GM12878 (cell line): ENCODE data around the gene KLHL2. TPM values are rescaled to one million over a fixed set of nuclear protein-coding genes. Genes with fewer than 3 reads are reported as not detected.

Experiments
- ATAC-seq: fragments of 200-7000 bp; cut with Tn5 transposase; 3 replicates; pipeline ENCODE4 v1.9.1; 2020; ENCODE audit warnings: mild to moderate bottlenecking, moderate library complexity
- BruUV-seq: library from RNA; stranded (reverse); fragments of 400-500 nt; replicated peaks from 2 replicates; lab custom pipeline; 2021; lab: Mats Ljungman, UMichigan
- CTCF ChIA-PET: fragments of 300-600 bp; sonication (Branson Sonifier 250); formaldehyde crosslinking; extraction: SDS; loops from one replicate; lab custom pipeline; 2021; ENCODE audit warnings: inconsistent platforms; lab: Yijun Ruan, JAX
- POLR2A ChIA-PET: fragments of 350-600 bp; formaldehyde crosslinking; extraction: SDS; loops from one replicate; lab custom pipeline; 2021; ENCODE audit warnings: inconsistent platforms; lab: Charles Lee
- RAD21 ChIA-PET: fragments of 300-600 bp; sonication (Branson Sonifier 250); formaldehyde crosslinking; loops from one replicate; lab custom pipeline; 2023; ENCODE audit warnings: antibody characterized with exemption; ENCODE audit not compliant: unreplicated experiment; lab: Charles Lee
- SMC1A ChIA-PET: fragments of 300-600 bp; sonication (Branson Sonifier 250); formaldehyde crosslinking; loops from one replicate; lab custom pipeline; 2023; ENCODE audit not compliant: unreplicated experiment, uncharacterized antibody; lab: Charles Lee
- DNase-seq: peaks from one replicate; pipeline ENCODE4 v3.0.0-alpha.2; 2011; ENCODE audit warnings: low read depth, low spot score
- FAIRE-seq: peaks from 3 replicates; lab custom pipeline; 2011; peaks lifted over from hg19 to GRCh38; lab: Jason Lieb, UNC
- H2AFZ ChIP-seq: 2 replicates; pipeline ENCODE4 v1.6.0; 2011; ENCODE audit warnings: low read depth, low read length, control low read depth; ENCODE audit not compliant: control insufficient read depth
- H3K27ac ChIP-seq: 2 replicates; pipeline ENCODE4 v1.5.1; 2011; ENCODE audit warnings: control low read depth; ENCODE audit not compliant: control insufficient read depth, insufficient read depth
- H3K27me3 ChIP-seq, 2 experiments: replicated peaks in 1 of 2; 2 replicates each; pipeline versions ENCODE4 v1.6.0 to v1.6.1; 2011; ENCODE audit warnings: low read length in 1 of 2; ENCODE audit not compliant: control insufficient read depth in 2 of 2, insufficient read depth in 2 of 2
- H3K36me3 ChIP-seq, 2 experiments: 2 replicates each; pipeline ENCODE4 v1.5.1; 2011; ENCODE audit warnings: low read length in 1 of 2; ENCODE audit not compliant: control insufficient read depth in 2 of 2, insufficient read depth in 2 of 2
- H3K4me1 ChIP-seq: 2 replicates; pipeline ENCODE4 v1.6.1; 2011; ENCODE audit warnings: mild to moderate bottlenecking, low read length, moderate library complexity, mixed read lengths; ENCODE audit not compliant: control insufficient read depth, insufficient read depth
- H3K4me2 ChIP-seq: 2 replicates; pipeline ENCODE4 v1.6.0; 2011; ENCODE audit warnings: control low read depth; ENCODE audit not compliant: control insufficient read depth, insufficient read depth
- H3K4me3 ChIP-seq: fragments of 200-600 bp; sonication (generic); 2 replicates; pipeline ENCODE4 v1.5.1; 2016
- H3K79me2 ChIP-seq: 2 replicates; pipeline ENCODE4 v1.6.0; 2011; ENCODE audit warnings: low read length; ENCODE audit not compliant: control insufficient read depth, insufficient read depth
- H3K9ac ChIP-seq: 2 replicates; pipeline ENCODE4 v1.8.0; 2011; ENCODE audit warnings: low read length, control low read depth, mixed read lengths; ENCODE audit not compliant: control insufficient read depth, insufficient read depth
- H3K9me3 ChIP-seq: replicated peaks from 3 replicates; pipeline ENCODE4 v1.5.1; 2011; ENCODE audit warnings: mild to moderate bottlenecking, low read length; ENCODE audit not compliant: control insufficient read depth, insufficient read depth
- H4K20me1 ChIP-seq: 2 replicates; pipeline ENCODE4 v1.6.0; 2011; ENCODE audit not compliant: control insufficient read depth, insufficient read depth
- IKZF1 ChIP-seq: fragments of 450-650 bp; conservative IDR thresholded peaks from 2 replicates; pipeline ENCODE4 v1.6.1; 2017; ENCODE audit warnings: antibody characterized with exemption, mild to moderate bottlenecking
- SKIL ChIP-seq: fragments of 450-650 bp; IDR thresholded peaks from 2 replicates; pipeline ENCODE4 v1.6.1; 2017; ENCODE audit warnings: mild to moderate bottlenecking, low read depth, inconsistent platforms; ENCODE audit not compliant: poor library complexity, severe bottlenecking
- SPI1 ChIP-seq: IDR thresholded peaks from 2 replicates; pipeline ENCODE4 v1.6.1; 2011; ENCODE audit warnings: low read depth, mild to moderate bottlenecking, low read length, moderate library complexity, borderline replicate concordance; ENCODE audit not compliant: insufficient read depth
- WGBS: methylation state at CpG from one replicate; pipeline ENCODE4 v1.1.6; 2016; ENCODE audit warnings: low lambda C conversion rate; ENCODE audit not compliant: insufficient replicate concordance, insufficient coverage; ENCODE audit errors: missing lambda C conversion rate; 5-methylcytosine and 5-hydroxymethylcytosine counted together
- in situ Hi-C: fragments of 300-500 bp; cut with MboI; formaldehyde crosslinking; loops from 9 replicates; pipeline ENCODE4 v1.14.3; 2018; ENCODE audit warnings: mixed read lengths
- intact Hi-C: fragments of 100-400 bp; cut with micrococcal nuclease; formaldehyde crosslinking; loops from one replicate; pipeline ENCODE4 v1.14.2; 2022; ENCODE audit not compliant: unreplicated experiment
- polyA plus RNA-seq, 11 experiments: library from polyadenylated mRNA; depleted of rRNA in 4 of 11; unstranded in 6 of 11; stranded (reverse) in 5 of 11; fragments of >200 nt; fragmentation: Nextera tagmentation in 4 of 11; fragmentation: Illumina TruSeq in 1 of 11; extraction: Ambion mirVana in 4 of 11; extraction: Trizol in 1 of 11; gene quantifications; 1 replicate in 1 of 11; 2 replicates in 10 of 11; pipeline versions ENCODE4 v1.2.1 to v1.2.3, GENCODE V29; 2011 to 2016; ENCODE audit warnings: inconsistent platforms in 2 of 11, missing spikeins in 2 of 11, low read depth in 1 of 11
- total RNA-seq, 4 experiments: library from RNA; depleted of rRNA in 3 of 4; stranded (reverse); fragments of >200 nt in 3 of 4; fragmentation: Illumina TruSeq in 1 of 4; extraction: Trizol in 1 of 4; gene quantifications; 2 replicates each; pipeline versions ENCODE4 v1.2.1 to v1.2.3, GENCODE V29; 2013 to 2021

KLHL2 gene
- total and polyA plus RNA-seq, 10 of the 15 experiments (the other 5 are each of a cell fraction or from before 2014, with no cell fraction given): 4.8 to 22.8 (median 12.9) TPM

GRCh38 chr4:165332502-165332901 is 125.1 kb downstream of the KLHL2 start:
- WGBS: 40% methylated on average over 1 of the region's 1 CpG
- ATAC-seq (no peak), DNase-seq (no peak)
- in situ Hi-C loops: no loop called here
- Histone ChIP-seq H3K9me3 (no peaks in the 10 kb centered on the region), H3K4me3 (peak overlapping the region; percentile 60), H3K27ac (no peak overlapping the region)
- peak; percentile 55 for TF ChIP-seq SPI1
- TF ChIP-seq SKIL: no peak
- TF ChIP-seq IKZF1: no peak
- TF ChIP-seq, all 136 proteins: peak for 1
- peaks cover 0 to 19% of the 10 kb centered on the region in 2 experiments; a peak in 2 of 4 replicates for H3K36me3 ChIP-seq
- H3K79me2 ChIP-seq: peaks cover 97% of the 10 kb centered on the region
- CTCF ChIA-PET: interaction anchor here (1.0 to 3.7 kb wide), 4 partner anchors 10 to 202 kb away, joined by 3 to 24 read pairs (median 3); no protein-coding TSS in a partner anchor
- no TSS peak for BruUV-seq
- intact Hi-C loops: loop anchor here (2.0 kb wide), 1 partner anchor 124 kb away; no protein-coding TSS in a partner anchor
- FAIRE-seq: no peak
- POLR2A ChIA-PET: interaction anchor here (0.8 to 3.3 kb wide), 4 partner anchors 8 to 14 kb away, joined by 3 to 13 read pairs (median 4); no protein-coding TSS in a partner anchor
- H3K27me3 ChIP-seq: no peaks in the 10 kb centered on the region
- peak overlapping the region; percentile 77 for H3K4me2 ChIP-seq
- H3K9ac ChIP-seq: no peak overlapping the region
- H2AFZ ChIP-seq: no peak overlapping the region
- RAD21 ChIA-PET: no interaction called here
- SMC1A ChIA-PET: interaction anchor here (0.7 to 5.3 kb wide), 7 partner anchors 9 to 201 kb away, joined by 3 to 33 read pairs (median 4); no protein-coding TSS in a partner anchor
- no peaks in the 10 kb centered on the region for H4K20me1 ChIP-seq
- no peaks in the 10 kb centered on the region; the same call in 1 of the 2 replicates for H3K4me1 ChIP-seq
